GM12872 (cell line): Measurements from ENCODE around the gene RETSAT.
A peak's percentile ranks its signal among the peaks of the same experiment; 100 is the strongest.

Source experiments
- CTCF ChIP-seq: IDR thresholded peaks from 3 replicates; pipeline ENCODE4 v1.5.1; 2011; ENCODE audit warnings: low read depth, mild to moderate bottlenecking, low read length, moderate library complexity; ENCODE audit not compliant: insufficient read depth

Gene RETSAT

GRCh38 chr2:85397925-85398331 lies 43.6 kb upstream of the RETSAT start:
- no peak for TF ChIP-seq CTCF

GRCh38 chr2:85396531-85397470 lies 42.5 kb upstream of the RETSAT start:
- TF ChIP-seq CTCF = no peak

- no peak for TF ChIP-seq CTCF
These were observed 41.7 kb upstream of the RETSAT start for GRCh38 chr2:85395912-85396475.

GRCh38 chr2:85394976-85395375 lies 40.6 kb upstream of the RETSAT start:
- TF ChIP-seq CTCF = no peak

GRCh38 chr2:85394261-85394681 lies 39.9 kb upstream of the RETSAT start:
- no peak for TF ChIP-seq CTCF

- no peak for TF ChIP-seq CTCF
These were observed 39.5 kb upstream of the RETSAT start for GRCh38 chr2:85393836-85394235.

GRCh38 chr2:85390941-85391669 lies 36.8 kb upstream of the RETSAT start:
- TF ChIP-seq CTCF = peak; percentile 89
